Neural progenitor cell (in vitro differentiated cells): ENCODE measurements around the gene JCAD. TPM values are rescaled to one million over a fixed set of nuclear protein-coding genes. Genes with fewer than 3 reads are reported as not detected.

Experiments
- DNase-seq: peaks from one replicate; pipeline ENCODE4 v3.0.0-alpha.2; 2016; ENCODE audit warnings: low spot score
- H2AFZ ChIP-seq: fragments of 200-600 bp; sonication (generic); replicated peaks from 2 replicates; pipeline ENCODE4 v1.6.1; 2016; ENCODE audit warnings: antibody characterized with exemption
- H3F3A ChIP-seq: fragments of 200-600 bp; sonication (generic); 2 replicates; pipeline ENCODE4 v1.6.1; 2016; ENCODE audit warnings: antibody characterized with exemption, low read depth
- H3K27ac ChIP-seq: fragments of 200-600 bp; sonication (generic); 2 replicates; pipeline ENCODE4 v1.5.1; 2016; ENCODE audit warnings: mild to moderate bottlenecking
- H3K27me3 ChIP-seq: fragments of 200-600 bp; sonication (generic); 2 replicates; pipeline ENCODE4 v1.6.1; 2016; ENCODE audit warnings: mild to moderate bottlenecking, moderate library complexity
- H3K36me3 ChIP-seq: fragments of 200-600 bp; sonication (generic); 2 replicates; pipeline ENCODE4 v1.5.1; 2016
- H3K4me1 ChIP-seq: fragments of 200-600 bp; sonication (generic); 2 replicates; pipeline ENCODE4 v1.6.1; 2016; ENCODE audit warnings: mixed run types
- H3K4me2 ChIP-seq: fragments of 200-600 bp; sonication (generic); 2 replicates; pipeline ENCODE4 v1.6.1; 2016
- H3K4me3 ChIP-seq: fragments of 200-600 bp; sonication (generic); 2 replicates; pipeline ENCODE4 v1.5.1; 2016
- H3K79me2 ChIP-seq: fragments of 200-600 bp; sonication (generic); 2 replicates; pipeline ENCODE4 v1.6.1; 2016; ENCODE audit warnings: low read depth
- H3K9ac ChIP-seq: fragments of 200-600 bp; sonication (generic); 2 replicates; pipeline ENCODE4 v1.6.1; 2016
- H3K9me3 ChIP-seq: fragments of 200-600 bp; sonication (generic); 2 replicates; pipeline ENCODE4 v1.5.1; 2016; ENCODE audit warnings: low read depth
- H4K20me1 ChIP-seq: fragments of 200-600 bp; sonication (generic); 2 replicates; pipeline ENCODE4 v1.6.1; 2016; ENCODE audit warnings: low read depth
- H3K27ac Mint-ChIP-seq: 3 replicates; pipeline ENCODE4 v1.8.0; 2021; ENCODE audit warnings: mixed read lengths
- H3K27me3 Mint-ChIP-seq: 2 replicates; pipeline ENCODE4 v1.8.0; 2022; ENCODE audit warnings: low read depth, mild to moderate bottlenecking, inconsistent platforms, moderate library complexity, mixed read lengths; ENCODE audit not compliant: insufficient read depth
- H3K36me3 Mint-ChIP-seq: 3 replicates; pipeline ENCODE4 v1.8.0; 2021; ENCODE audit warnings: mixed read lengths
- H3K4me1 Mint-ChIP-seq: 3 replicates; pipeline ENCODE4 v1.8.0; 2021; ENCODE audit warnings: mixed read lengths
- H3K4me3 Mint-ChIP-seq: 3 replicates; pipeline ENCODE4 v1.8.0; 2021; ENCODE audit warnings: mild to moderate bottlenecking, moderate library complexity, mixed read lengths
- H3K9me3 Mint-ChIP-seq: 3 replicates; pipeline ENCODE4 v1.8.0; 2020; ENCODE audit warnings: mixed read lengths
- EZH2 ChIP-seq: fragments of 200-600 bp; sonication (generic); IDR thresholded peaks from 2 replicates; pipeline ENCODE4 v1.6.1; 2017; ENCODE audit warnings: antibody characterized with exemption, mild to moderate bottlenecking, moderate library complexity
- EZH2phosphoT487 ChIP-seq: fragments of 200-600 bp; sonication (generic); IDR thresholded peaks from 2 replicates; pipeline ENCODE4 v1.6.1; 2017; ENCODE audit warnings: antibody characterized with exemption
- total RNA-seq: library from RNA; depleted of rRNA; stranded (reverse); fragments of >200 nt; gene quantifications from 2 replicates; pipeline ENCODE4 v1.2.3, GENCODE V29; 2015; ENCODE audit warnings: low replicate concordance
- TF ChIP-seq, protein P1 (sequence below): fragments of 200-600 bp; sonication (generic); IDR thresholded peaks from 2 replicates; pipeline ENCODE4 v1.5.1; 2017; ENCODE audit warnings: antibody characterized with exemption, mild to moderate bottlenecking

Gene JCAD
- total RNA-seq, 1 donor from 2014 or later: 1.3 TPM

DNA sequence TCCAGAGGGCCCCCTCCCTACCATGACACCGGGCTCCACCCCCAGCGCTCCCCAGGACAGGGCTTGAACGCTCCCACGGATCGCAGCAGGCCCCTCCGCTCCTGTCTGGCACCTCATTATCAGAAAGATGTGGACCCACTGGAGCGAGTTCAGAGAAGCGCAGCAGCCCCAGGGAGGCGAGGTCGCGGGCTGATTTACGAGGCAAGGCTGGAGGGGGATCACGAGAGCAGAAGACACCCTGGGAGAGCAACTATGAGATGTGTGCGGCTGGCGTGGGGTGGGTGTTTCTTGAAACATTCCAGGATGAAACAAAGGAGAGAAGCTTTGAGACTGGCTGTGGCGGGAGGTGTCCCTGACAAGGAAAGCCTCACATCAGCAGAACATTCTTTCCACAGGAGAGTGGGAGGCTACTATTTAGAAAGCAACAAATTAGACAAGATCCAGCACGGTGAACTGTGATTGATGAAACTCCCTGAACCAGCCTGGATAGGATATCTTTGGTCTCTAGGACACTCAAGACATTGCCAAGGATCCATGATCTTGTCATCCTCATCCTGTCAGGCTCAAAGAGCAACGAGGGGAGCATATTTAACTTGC lies 66.0 kb downstream of the JCAD start:
- DNase-seq: no peak
- Histone ChIP-seq H3F3A (no peaks in the 10 kb centered on the region), H3K27ac (no peak overlapping the region), H3K27me3 (no peaks in the 10 kb centered on the region), H4K20me1 (no peaks in the 10 kb centered on the region), H2AFZ (no peak overlapping the region), H3K4me2 (no peak overlapping the region), H3K9me3 (no peaks in the 10 kb centered on the region), H3K79me2 (no peaks in the 10 kb centered on the region), H3K9ac (no peak overlapping the region), H3K4me1 (no peaks in the 10 kb centered on the region), H3K36me3 (no peaks in the 10 kb centered on the region), H3K4me3 (no peak overlapping the region)
- Mint-ChIP-seq H3K27ac (peak overlapping the region; percentile 89), H3K36me3 (peaks cover 2% of the 10 kb centered on the region), H3K9me3 (peaks cover 2% of the 10 kb centered on the region), H3K4me1 (peaks cover 37% of the 10 kb centered on the region), H3K27me3 (peaks cover 17% of the 10 kb centered on the region), H3K4me3 (no peak overlapping the region)
- TF ChIP-seq EZH2phosphoT487: no peak
- TF ChIP-seq, protein P1, sequence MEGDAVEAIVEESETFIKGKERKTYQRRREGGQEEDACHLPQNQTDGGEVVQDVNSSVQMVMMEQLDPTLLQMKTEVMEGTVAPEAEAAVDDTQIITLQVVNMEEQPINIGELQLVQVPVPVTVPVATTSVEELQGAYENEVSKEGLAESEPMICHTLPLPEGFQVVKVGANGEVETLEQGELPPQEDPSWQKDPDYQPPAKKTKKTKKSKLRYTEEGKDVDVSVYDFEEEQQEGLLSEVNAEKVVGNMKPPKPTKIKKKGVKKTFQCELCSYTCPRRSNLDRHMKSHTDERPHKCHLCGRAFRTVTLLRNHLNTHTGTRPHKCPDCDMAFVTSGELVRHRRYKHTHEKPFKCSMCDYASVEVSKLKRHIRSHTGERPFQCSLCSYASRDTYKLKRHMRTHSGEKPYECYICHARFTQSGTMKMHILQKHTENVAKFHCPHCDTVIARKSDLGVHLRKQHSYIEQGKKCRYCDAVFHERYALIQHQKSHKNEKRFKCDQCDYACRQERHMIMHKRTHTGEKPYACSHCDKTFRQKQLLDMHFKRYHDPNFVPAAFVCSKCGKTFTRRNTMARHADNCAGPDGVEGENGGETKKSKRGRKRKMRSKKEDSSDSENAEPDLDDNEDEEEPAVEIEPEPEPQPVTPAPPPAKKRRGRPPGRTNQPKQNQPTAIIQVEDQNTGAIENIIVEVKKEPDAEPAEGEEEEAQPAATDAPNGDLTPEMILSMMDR: no peak
- TF ChIP-seq EZH2: no peak

DNA sequence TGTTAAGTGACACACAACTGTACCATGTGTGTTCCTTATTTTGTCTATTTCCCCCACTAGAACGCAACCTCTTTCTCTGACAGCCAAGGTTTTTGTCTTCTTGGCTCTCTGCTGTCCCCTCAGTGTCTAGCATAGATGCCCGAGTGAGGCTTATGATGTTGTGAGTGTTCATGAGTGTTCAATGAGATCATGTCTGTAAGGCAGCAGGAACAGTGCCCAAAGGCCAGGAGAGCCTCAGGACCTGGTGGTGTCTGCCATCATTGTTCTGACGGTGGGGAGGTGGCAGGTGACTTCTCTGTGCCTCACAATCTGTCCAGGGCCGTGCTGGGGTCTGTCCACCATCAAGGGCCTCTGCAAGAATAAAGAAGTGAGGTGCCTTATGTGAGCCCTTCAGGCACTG lies 66.5 kb downstream of the JCAD start:
- no peak for DNase-seq
- H3K36me3 Mint-ChIP-seq: peaks cover 2% of the 10 kb centered on the region
- H3K27me3 ChIP-seq: no peaks in the 10 kb centered on the region
- peaks cover 2% of the 10 kb centered on the region for H3K9me3 Mint-ChIP-seq
- peaks cover 12% of the 10 kb centered on the region for H3K27me3 Mint-ChIP-seq
- H3K36me3 ChIP-seq: no peaks in the 10 kb centered on the region
- no peak overlapping the region for H3K4me3 ChIP-seq
- TF ChIP-seq EZH2: no peak
- no peak for TF ChIP-seq EZH2phosphoT487
- TF ChIP-seq, protein P1: no peak
- H3K4me3 Mint-ChIP-seq: no peak overlapping the region
- no peaks in the 10 kb centered on the region for H4K20me1 ChIP-seq
- no peaks in the 10 kb centered on the region for H3K79me2 ChIP-seq
- no peak overlapping the region for H3K27ac Mint-ChIP-seq
- peaks cover 32% of the 10 kb centered on the region for H3K4me1 Mint-ChIP-seq
- H3K27ac ChIP-seq: no peak overlapping the region
- H2AFZ ChIP-seq: no peak overlapping the region
- no peak overlapping the region for H3K4me2 ChIP-seq
- H3K9me3 ChIP-seq: no peaks in the 10 kb centered on the region
- no peaks in the 10 kb centered on the region for H3K4me1 ChIP-seq
- H3F3A ChIP-seq: no peaks in the 10 kb centered on the region
- no peak overlapping the region for H3K9ac ChIP-seq

DNA sequence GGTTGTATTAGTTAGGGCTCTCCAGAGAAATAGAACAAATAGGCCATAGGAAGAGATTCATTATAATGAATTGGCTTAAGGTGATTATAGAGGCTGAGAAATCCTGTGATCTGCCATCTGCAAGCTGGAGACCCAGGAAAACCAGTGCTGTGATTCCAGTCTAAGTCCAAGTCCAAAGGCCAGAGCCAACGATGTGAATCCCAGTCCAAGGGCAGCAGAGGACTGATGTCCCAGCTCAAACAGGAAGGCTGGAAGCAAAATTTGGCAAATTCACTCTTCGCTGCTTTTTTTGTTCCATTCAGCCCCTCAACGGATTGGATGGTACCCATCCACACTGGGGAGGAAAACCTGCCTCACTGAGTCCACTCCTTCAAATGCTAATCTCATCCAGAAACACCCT lies 68.0 kb downstream of the JCAD start:
- no peak overlapping the region for H3K4me2 ChIP-seq
- H2AFZ ChIP-seq: no peak overlapping the region
- Mint-ChIP-seq H3K4me1 (peaks cover 20% of the 10 kb centered on the region), H3K9me3 (peaks cover 2% of the 10 kb centered on the region), H3K4me3 (no peak overlapping the region), H3K36me3 (peaks cover 2% of the 10 kb centered on the region), H3K27me3 (peaks cover 12% of the 10 kb centered on the region), H3K27ac (no peak overlapping the region)
- H3K9me3 ChIP-seq: no peaks in the 10 kb centered on the region
- H3K27me3 ChIP-seq: no peaks in the 10 kb centered on the region
- H3K9ac ChIP-seq: no peak overlapping the region
- no peak overlapping the region for H3K27ac ChIP-seq
- no peak for DNase-seq
- H3K4me1 ChIP-seq: no peaks in the 10 kb centered on the region
- no peaks in the 10 kb centered on the region for H3K36me3 ChIP-seq
- H4K20me1 ChIP-seq: no peaks in the 10 kb centered on the region
- no peak overlapping the region for H3K4me3 ChIP-seq
- H3F3A ChIP-seq: no peaks in the 10 kb centered on the region
- no peaks in the 10 kb centered on the region for H3K79me2 ChIP-seq
- no peak for TF ChIP-seq EZH2phosphoT487

DNA sequence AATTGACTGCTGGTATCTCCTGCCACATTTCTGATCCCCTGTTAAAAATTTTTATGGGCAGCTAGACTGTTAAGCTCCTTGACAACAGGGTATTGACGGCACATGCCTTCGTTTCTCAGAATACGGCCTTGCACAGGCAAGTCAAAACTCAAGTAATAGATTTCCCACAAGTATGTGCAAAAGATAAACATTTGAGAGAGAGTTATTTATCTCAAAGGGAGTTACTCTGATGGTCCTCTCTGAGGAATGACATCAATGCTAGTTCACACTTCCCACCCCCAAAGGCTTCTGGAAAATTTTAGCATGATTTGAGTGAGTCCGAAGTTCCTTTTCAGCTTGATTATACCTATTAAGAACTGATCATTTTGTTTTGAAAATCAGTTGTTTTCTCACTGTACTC lies 71.9 kb downstream of the JCAD start:
- Histone ChIP-seq H3K4me2 (no peak overlapping the region), H3K4me1 (no peaks in the 10 kb centered on the region), H3K27ac (no peak overlapping the region), H2AFZ (no peak overlapping the region), H3K9ac (no peak overlapping the region), H3K27me3 (no peaks in the 10 kb centered on the region), H4K20me1 (no peaks in the 10 kb centered on the region), H3K36me3 (no peaks in the 10 kb centered on the region), H3K4me3 (no peak overlapping the region), H3F3A (no peaks in the 10 kb centered on the region), H3K79me2 (no peaks in the 10 kb centered on the region), H3K9me3 (no peaks in the 10 kb centered on the region)
- no peak overlapping the region for H3K4me3 Mint-ChIP-seq
- peaks cover 5% of the 10 kb centered on the region for H3K4me1 Mint-ChIP-seq
- DNase-seq: no peak
- no peak overlapping the region for H3K27ac Mint-ChIP-seq
- H3K36me3 Mint-ChIP-seq: peaks cover 2% of the 10 kb centered on the region
- peaks cover 12% of the 10 kb centered on the region for H3K27me3 Mint-ChIP-seq
- H3K9me3 Mint-ChIP-seq: peaks cover 7% of the 10 kb centered on the region
- TF ChIP-seq EZH2: no peak
- TF ChIP-seq, protein P1: no peak
- TF ChIP-seq EZH2phosphoT487: no peak
